Measurements from ENCODE around the gene PRKCE.
A peak's percentile ranks its signal among the peaks of the same experiment; 100 is the strongest.

Gene PRKCE

GRCh38 chr2:46116150-46116549 lies 464.7 kb downstream of the PRKCE start:
- POLR2A ChIA-PET (ENCODE audit: low non-redundant PET): no interaction called here
- CTCF ChIA-PET: interaction anchor here (0.9 kb wide), 1 partner anchor 30 kb away, joined by 3 read pairs; no protein-coding TSS in a partner anchor
- no peak for DNase-seq (ENCODE audit: low spot score)
- TF ChIP-seq CTCF (conservative IDR thresholded peaks at IDR 0.05; ENCODE audit: low read depth): no peak
- H3K27ac ChIP-seq: no peak overlapping the region

GRCh38 chr2:46116553-46116991 lies 465.1 kb downstream of the PRKCE start:
- DNase-seq (ENCODE audit: low spot score): no peak
- ChIA-PET POLR2A (ENCODE audit: low non-redundant PET) (no interaction called here), CTCF (interaction anchor here (0.9 kb wide), 1 partner anchor 30 kb away, joined by 3 read pairs; no protein-coding TSS in a partner anchor)
- no peak for TF ChIP-seq CTCF (conservative IDR thresholded peaks at IDR 0.05; ENCODE audit: low read depth)
- H3K27ac ChIP-seq: no peak overlapping the region

GRCh38 chr2:46117379-46117778 lies 465.9 kb downstream of the PRKCE start:
- ChIA-PET POLR2A (ENCODE audit: low non-redundant PET) (no interaction called here), CTCF (interaction anchor here (0.6 kb wide), 1 partner anchor 19 kb away, joined by 3 read pairs; no protein-coding TSS in a partner anchor)
- TF ChIP-seq CTCF (conservative IDR thresholded peaks at IDR 0.05; ENCODE audit: low read depth): no peak
- H3K27ac ChIP-seq: no peak overlapping the region
- peak; percentile 87 for DNase-seq (ENCODE audit: low spot score)

GRCh38 chr2:46117994-46118393 lies 466.5 kb downstream of the PRKCE start:
- CTCF ChIA-PET: interaction anchor here (0.6 kb wide), 1 partner anchor 20 kb away, joined by 3 read pairs; no protein-coding TSS in a partner anchor

GRCh38 chr2:46118656-46119371 lies 467.3 kb downstream of the PRKCE start:
- H3K27ac ChIP-seq: no peak overlapping the region
- ChIA-PET CTCF (no interaction called here), POLR2A (ENCODE audit: low non-redundant PET) (no interaction called here)
- no peak for TF ChIP-seq CTCF (conservative IDR thresholded peaks at IDR 0.05; ENCODE audit: low read depth)
- no peak for DNase-seq (ENCODE audit: low spot score)

More at GRCh38 chr2:46117994-46118393, 466.5 kb downstream of the PRKCE start:
- no peak overlapping the region for H3K27ac ChIP-seq
- POLR2A ChIA-PET (ENCODE audit: low non-redundant PET): no interaction called here
- TF ChIP-seq CTCF (conservative IDR thresholded peaks at IDR 0.05; ENCODE audit: low read depth): no peak
- DNase-seq (ENCODE audit: low spot score): no peak

- no peak overlapping the region for H3K27ac ChIP-seq
- CTCF ChIA-PET: no interaction called here
- POLR2A ChIA-PET (ENCODE audit: low non-redundant PET): no interaction called here
- no peak for TF ChIP-seq CTCF (conservative IDR thresholded peaks at IDR 0.05; ENCODE audit: low read depth)
- DNase-seq (ENCODE audit: low spot score): no peak
These were observed 468.0 kb downstream of the PRKCE start for GRCh38 chr2:46119453-46119852.

Data from RWPE1 (cell line).